Measurements from ENCODE around the gene SAMHD1.

DNA sequence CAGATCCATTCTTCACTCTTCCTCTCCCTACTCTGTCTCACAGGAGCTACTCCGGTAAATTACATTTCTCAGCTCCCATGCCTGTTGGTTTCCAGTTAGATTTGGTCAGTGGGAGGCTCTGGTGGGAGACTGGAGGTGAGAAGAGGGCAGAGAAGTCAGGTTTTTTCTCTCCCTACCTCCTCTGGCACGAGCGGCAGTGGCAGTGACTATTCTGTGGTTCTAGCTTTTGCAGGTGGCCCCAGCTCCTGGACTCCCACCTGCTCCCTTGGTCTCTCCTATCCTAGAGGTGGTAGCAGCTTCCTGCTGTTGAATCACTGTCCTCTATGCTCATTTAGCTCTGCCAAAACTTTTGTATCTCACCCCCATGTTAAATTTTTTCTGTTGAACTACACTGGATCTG lies 57.7 kb downstream of the SAMHD1 start:
- TF ChIP-seq, protein P1, sequence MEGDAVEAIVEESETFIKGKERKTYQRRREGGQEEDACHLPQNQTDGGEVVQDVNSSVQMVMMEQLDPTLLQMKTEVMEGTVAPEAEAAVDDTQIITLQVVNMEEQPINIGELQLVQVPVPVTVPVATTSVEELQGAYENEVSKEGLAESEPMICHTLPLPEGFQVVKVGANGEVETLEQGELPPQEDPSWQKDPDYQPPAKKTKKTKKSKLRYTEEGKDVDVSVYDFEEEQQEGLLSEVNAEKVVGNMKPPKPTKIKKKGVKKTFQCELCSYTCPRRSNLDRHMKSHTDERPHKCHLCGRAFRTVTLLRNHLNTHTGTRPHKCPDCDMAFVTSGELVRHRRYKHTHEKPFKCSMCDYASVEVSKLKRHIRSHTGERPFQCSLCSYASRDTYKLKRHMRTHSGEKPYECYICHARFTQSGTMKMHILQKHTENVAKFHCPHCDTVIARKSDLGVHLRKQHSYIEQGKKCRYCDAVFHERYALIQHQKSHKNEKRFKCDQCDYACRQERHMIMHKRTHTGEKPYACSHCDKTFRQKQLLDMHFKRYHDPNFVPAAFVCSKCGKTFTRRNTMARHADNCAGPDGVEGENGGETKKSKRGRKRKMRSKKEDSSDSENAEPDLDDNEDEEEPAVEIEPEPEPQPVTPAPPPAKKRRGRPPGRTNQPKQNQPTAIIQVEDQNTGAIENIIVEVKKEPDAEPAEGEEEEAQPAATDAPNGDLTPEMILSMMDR (IDR thresholded peaks at IDR 0.05; ENCODE audit: low read depth, low read length), result no peak
- TF ChIP-seq, protein P2, sequence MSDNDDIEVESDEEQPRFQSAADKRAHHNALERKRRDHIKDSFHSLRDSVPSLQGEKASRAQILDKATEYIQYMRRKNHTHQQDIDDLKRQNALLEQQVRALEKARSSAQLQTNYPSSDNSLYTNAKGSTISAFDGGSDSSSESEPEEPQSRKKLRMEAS (IDR thresholded peaks at IDR 0.05; ENCODE audit: low read depth, low read length), result no peak
- TF ChIP-seq POLR2A (IDR thresholded peaks at IDR 0.05; ENCODE audit: extremely low read depth, insufficient read length), result no peak
- no peak for TF ChIP-seq MYC (IDR thresholded peaks at IDR 0.05; ENCODE audit: low read depth, low read length)

Measured in NB4 (cell line).